GM23338 (cell line): Measurements from ENCODE around the gene GRAMD1A. TPM values are rescaled to one million over a fixed set of nuclear protein-coding genes. Genes with fewer than 3 reads are reported as not detected.

Source experiments
- ATAC-seq: fragments of 200-7000 bp; cut with Tn5 transposase; 3 replicates; pipeline ENCODE4 v1.9.1; 2020
- DNase-seq: peaks from one replicate; pipeline ENCODE4 v3.0.0-alpha.2; 2015; ENCODE audit warnings: low spot score
- H2AFZ ChIP-seq: fragments of 200-600 bp; sonication (generic); 2 replicates; pipeline ENCODE4 v1.8.0; 2016; ENCODE audit warnings: antibody characterized with exemption, mild to moderate bottlenecking, moderate library complexity
- H3F3A ChIP-seq: fragments of 200-600 bp; sonication (generic); replicated peaks from 2 replicates; pipeline ENCODE4 v1.8.0; 2017; ENCODE audit warnings: antibody characterized with exemption, mixed run types, low read depth
- H3K27ac ChIP-seq: fragments of 200-600 bp; sonication (generic); 2 replicates; pipeline ENCODE4 v1.6.1; 2016; ENCODE audit warnings: low read depth
- H3K27me3 ChIP-seq: fragments of 200-600 bp; sonication (generic); 2 replicates; pipeline ENCODE4 v1.8.0; 2016; ENCODE audit warnings: mild to moderate bottlenecking, mixed run types, moderate library complexity; ENCODE audit not compliant: insufficient read depth
- H3K36me3 ChIP-seq: fragments of 200-600 bp; sonication (generic); 2 replicates; pipeline ENCODE4 v1.8.0; 2016; ENCODE audit warnings: mild to moderate bottlenecking; ENCODE audit not compliant: insufficient read depth
- H3K4me1 ChIP-seq: fragments of 200-600 bp; sonication (generic); 2 replicates; pipeline ENCODE4 v1.8.0; 2016; ENCODE audit warnings: mild to moderate bottlenecking, moderate library complexity; ENCODE audit not compliant: insufficient read depth
- H3K4me2 ChIP-seq: fragments of 200-600 bp; sonication (generic); 2 replicates; pipeline ENCODE4 v1.7.1; 2017; ENCODE audit warnings: mixed run types
- H3K4me3 ChIP-seq: fragments of 200-600 bp; sonication (generic); 2 replicates; pipeline ENCODE4 v1.6.1; 2016; ENCODE audit warnings: mixed run types
- H3K79me2 ChIP-seq: fragments of 200-600 bp; sonication (generic); replicated peaks from 2 replicates; pipeline ENCODE4 v1.8.0; 2017; ENCODE audit warnings: mild to moderate bottlenecking; ENCODE audit not compliant: insufficient read depth
- H3K9me2 ChIP-seq: fragments of 200-600 bp; sonication (generic); 2 replicates; pipeline ENCODE4 v1.8.0; 2017; ENCODE audit not compliant: insufficient read depth
- H4K20me1 ChIP-seq: fragments of 200-600 bp; sonication (generic); replicated peaks from 2 replicates; pipeline ENCODE4 v1.8.0; 2017; ENCODE audit warnings: mild to moderate bottlenecking; ENCODE audit not compliant: insufficient read depth
- H3K27ac Mint-ChIP-seq: 2 replicates; pipeline ENCODE4 v1.8.0; 2020; ENCODE audit warnings: inconsistent platforms, mild to moderate bottlenecking, moderate library complexity, mixed read lengths
- H3K27me3 Mint-ChIP-seq: 3 replicates; pipeline ENCODE4 v1.8.0; 2022; ENCODE audit warnings: low read depth, mild to moderate bottlenecking, moderate library complexity, mixed read lengths, inconsistent platforms; ENCODE audit not compliant: insufficient read depth, poor library complexity
- H3K36me3 Mint-ChIP-seq: 3 replicates; pipeline ENCODE4 v1.8.0; 2021; ENCODE audit warnings: low read depth, mild to moderate bottlenecking, inconsistent platforms, moderate library complexity, mixed read lengths
- H3K4me1 Mint-ChIP-seq: 3 replicates; pipeline ENCODE4 v1.8.0; 2020; ENCODE audit warnings: mild to moderate bottlenecking, inconsistent platforms, mixed read lengths
- H3K4me3 Mint-ChIP-seq: 3 replicates; pipeline ENCODE4 v1.8.0; 2021; ENCODE audit warnings: moderate library complexity, mild to moderate bottlenecking, inconsistent platforms, mixed read lengths
- H3K9me3 Mint-ChIP-seq: 3 replicates; pipeline ENCODE4 v1.8.0; 2020; ENCODE audit warnings: moderate library complexity, mild to moderate bottlenecking, inconsistent platforms, mixed read lengths
- CREB1 ChIP-seq: fragments of 250-450 bp; sonication (Bioruptor Pico); IDR thresholded peaks from 2 replicates; pipeline ENCODE4 v1.5.0; 2020; ENCODE audit warnings: low read depth, mild to moderate bottlenecking, moderate library complexity
- EZH2 ChIP-seq: fragments of 200-600 bp; sonication (generic); IDR thresholded peaks from one replicate; pipeline ENCODE4 v1.8.0; 2017; ENCODE audit warnings: antibody characterized with exemption, mild to moderate bottlenecking, low read depth; ENCODE audit not compliant: unreplicated experiment
- EZH2phosphoT487 ChIP-seq: fragments of 200-600 bp; sonication (generic); IDR thresholded peaks from one replicate; pipeline ENCODE4 v1.8.1; 2018; ENCODE audit warnings: antibody characterized with exemption; ENCODE audit not compliant: unreplicated experiment
- JUNB ChIP-seq: IDR thresholded peaks from one replicate; pipeline ENCODE4 v1.6.1; 2016; ENCODE audit warnings: antibody characterized with exemption; ENCODE audit not compliant: unreplicated experiment
- NANOG ChIP-seq: IDR thresholded peaks from 2 replicates; pipeline ENCODE4 v1.6.1; 2016; ENCODE audit warnings: antibody characterized with exemption, borderline replicate concordance
- POLR2AphosphoS5 ChIP-seq: IDR thresholded peaks from 2 replicates; pipeline ENCODE4 v1.6.1; 2016; ENCODE audit warnings: antibody characterized with exemption, low read depth
- STAT1 ChIP-seq: IDR thresholded peaks from one replicate; pipeline ENCODE4 v1.6.1; 2016; ENCODE audit warnings: antibody characterized with exemption; ENCODE audit not compliant: unreplicated experiment
- ZNF114 ChIP-seq: fragments of 250-450 bp; sonication (Bioruptor Pico); IDR thresholded peaks from 2 replicates; pipeline ENCODE4 v1.5.0; 2020; ENCODE audit warnings: mild to moderate bottlenecking, moderate library complexity
- ZNF331 ChIP-seq: fragments of 250-450 bp; sonication (Bioruptor Pico); IDR thresholded peaks from 2 replicates; pipeline ENCODE4 v1.5.0; 2020; ENCODE audit warnings: low read depth, mild to moderate bottlenecking, moderate library complexity
- polyA plus RNA-seq: library from polyadenylated mRNA; unstranded; fragments of >200 nt; fragmentation: Nextera tagmentation; extraction: Ambion mirVana; gene quantifications from 2 replicates; pipeline ENCODE4 v1.2.1, GENCODE V29; 2016
- total RNA-seq: library from RNA; depleted of rRNA; stranded (reverse); fragments of >200 nt; shearing (Covaris generic); gene quantifications from 2 replicates; pipeline ENCODE4 v1.2.3, GENCODE V29; 2014
- TF ChIP-seq, protein P1 (sequence below), 2 experiments: fragments of 200-600 bp in 1 of 2; sonication (generic) in 1 of 2; conservative IDR thresholded peaks; 2 replicates each; pipeline versions ENCODE4 v1.5.1 to v1.6.1; 2016 to 2017; ENCODE audit warnings: antibody characterized with exemption in 2 of 2, low read depth in 2 of 2, mild to moderate bottlenecking in 2 of 2, moderate library complexity in 1 of 2
- TF ChIP-seq, protein P2 (sequence below): fragments of 250-450 bp; sonication (Bioruptor Pico); IDR thresholded peaks from 2 replicates; pipeline ENCODE4 v1.5.0; 2020; ENCODE audit warnings: mild to moderate bottlenecking, moderate library complexity
- TF ChIP-seq, protein P3 (sequence below): IDR thresholded peaks from 2 replicates; pipeline ENCODE4 v1.6.1; 2016; ENCODE audit warnings: antibody characterized with exemption
- TF ChIP-seq, protein P4 (sequence below): IDR thresholded peaks from one replicate; pipeline ENCODE4 v1.6.1; 2018; ENCODE audit warnings: antibody characterized with exemption; ENCODE audit not compliant: unreplicated experiment

The GRAMD1A gene
- total and polyA plus RNA-seq, 2 experiments from 2014 or later, result 122 to 174 TPM

DNA sequence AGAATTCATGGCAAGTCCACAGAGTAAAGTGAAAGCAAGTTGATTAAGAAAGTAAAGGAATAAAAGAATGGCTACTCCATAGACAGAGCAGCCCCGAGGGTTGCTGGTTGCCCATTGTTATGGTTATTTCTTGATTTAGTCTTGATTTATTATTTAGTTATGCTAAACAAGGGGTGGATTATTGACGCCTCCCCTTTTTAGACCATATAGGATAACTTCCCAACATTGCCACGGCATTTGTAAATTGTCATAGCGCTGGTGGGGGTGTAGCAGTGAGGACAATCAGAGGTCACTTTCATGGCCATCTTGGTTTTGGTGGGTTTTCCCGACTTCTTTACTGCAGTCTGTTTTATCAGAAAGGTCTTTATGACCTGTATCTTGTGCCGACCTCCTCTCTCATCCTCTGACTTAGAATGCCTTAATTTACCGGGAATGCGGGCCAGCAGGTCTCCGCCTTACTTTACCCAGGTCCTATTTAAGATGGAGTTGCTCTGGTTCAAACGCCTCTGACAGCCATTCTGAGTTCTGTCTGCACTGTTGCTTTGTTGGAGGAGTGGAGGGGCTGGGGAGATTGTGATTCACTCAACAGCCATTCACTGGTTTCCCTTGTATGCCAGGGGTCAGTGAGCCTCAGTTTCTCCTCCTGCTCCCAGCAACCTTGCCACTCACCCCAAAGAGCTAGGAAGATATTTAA is 69.0 kb downstream of the GRAMD1A start:
- Mint-ChIP-seq H3K27ac (peak overlapping the region; percentile 99), H3K27me3 (peaks cover 24% of the 10 kb centered on the region)

More for the DNA sequence above, 69.0 kb downstream of the GRAMD1A start:
- H3K9me2 ChIP-seq, result 0 out of 2 replicates have a peak, but pooled peaks cover 4% of the 10 kb centered on the region
- no peaks in the 10 kb centered on the region for H4K20me1 ChIP-seq
- no peak for DNase-seq
- peaks cover 18% of the 10 kb centered on the region; the same call in 1 of the 2 replicates for H3F3A ChIP-seq
- 0 out of 3 replicates have a peak, but pooled peaks cover 5% of the 10 kb centered on the region for H3K9me3 Mint-ChIP-seq
- peak overlapping the region; percentile 56 for H3K4me3 Mint-ChIP-seq
- peaks cover 20% of the 10 kb centered on the region for H3K4me1 ChIP-seq
- H3K4me1 Mint-ChIP-seq, result peaks cover 29% of the 10 kb centered on the region
- peak overlapping the region; percentile 35 for H3K4me2 ChIP-seq
- TF ChIP-seq CREB1 (CRISPR knock-in tag), result no peak
- TF ChIP-seq, protein P1, sequence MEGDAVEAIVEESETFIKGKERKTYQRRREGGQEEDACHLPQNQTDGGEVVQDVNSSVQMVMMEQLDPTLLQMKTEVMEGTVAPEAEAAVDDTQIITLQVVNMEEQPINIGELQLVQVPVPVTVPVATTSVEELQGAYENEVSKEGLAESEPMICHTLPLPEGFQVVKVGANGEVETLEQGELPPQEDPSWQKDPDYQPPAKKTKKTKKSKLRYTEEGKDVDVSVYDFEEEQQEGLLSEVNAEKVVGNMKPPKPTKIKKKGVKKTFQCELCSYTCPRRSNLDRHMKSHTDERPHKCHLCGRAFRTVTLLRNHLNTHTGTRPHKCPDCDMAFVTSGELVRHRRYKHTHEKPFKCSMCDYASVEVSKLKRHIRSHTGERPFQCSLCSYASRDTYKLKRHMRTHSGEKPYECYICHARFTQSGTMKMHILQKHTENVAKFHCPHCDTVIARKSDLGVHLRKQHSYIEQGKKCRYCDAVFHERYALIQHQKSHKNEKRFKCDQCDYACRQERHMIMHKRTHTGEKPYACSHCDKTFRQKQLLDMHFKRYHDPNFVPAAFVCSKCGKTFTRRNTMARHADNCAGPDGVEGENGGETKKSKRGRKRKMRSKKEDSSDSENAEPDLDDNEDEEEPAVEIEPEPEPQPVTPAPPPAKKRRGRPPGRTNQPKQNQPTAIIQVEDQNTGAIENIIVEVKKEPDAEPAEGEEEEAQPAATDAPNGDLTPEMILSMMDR (conservative IDR thresholded peaks at IDR 0.05; ENCODE audit: low read depth in 2 of 2), result no peak
- TF ChIP-seq, protein P2, sequence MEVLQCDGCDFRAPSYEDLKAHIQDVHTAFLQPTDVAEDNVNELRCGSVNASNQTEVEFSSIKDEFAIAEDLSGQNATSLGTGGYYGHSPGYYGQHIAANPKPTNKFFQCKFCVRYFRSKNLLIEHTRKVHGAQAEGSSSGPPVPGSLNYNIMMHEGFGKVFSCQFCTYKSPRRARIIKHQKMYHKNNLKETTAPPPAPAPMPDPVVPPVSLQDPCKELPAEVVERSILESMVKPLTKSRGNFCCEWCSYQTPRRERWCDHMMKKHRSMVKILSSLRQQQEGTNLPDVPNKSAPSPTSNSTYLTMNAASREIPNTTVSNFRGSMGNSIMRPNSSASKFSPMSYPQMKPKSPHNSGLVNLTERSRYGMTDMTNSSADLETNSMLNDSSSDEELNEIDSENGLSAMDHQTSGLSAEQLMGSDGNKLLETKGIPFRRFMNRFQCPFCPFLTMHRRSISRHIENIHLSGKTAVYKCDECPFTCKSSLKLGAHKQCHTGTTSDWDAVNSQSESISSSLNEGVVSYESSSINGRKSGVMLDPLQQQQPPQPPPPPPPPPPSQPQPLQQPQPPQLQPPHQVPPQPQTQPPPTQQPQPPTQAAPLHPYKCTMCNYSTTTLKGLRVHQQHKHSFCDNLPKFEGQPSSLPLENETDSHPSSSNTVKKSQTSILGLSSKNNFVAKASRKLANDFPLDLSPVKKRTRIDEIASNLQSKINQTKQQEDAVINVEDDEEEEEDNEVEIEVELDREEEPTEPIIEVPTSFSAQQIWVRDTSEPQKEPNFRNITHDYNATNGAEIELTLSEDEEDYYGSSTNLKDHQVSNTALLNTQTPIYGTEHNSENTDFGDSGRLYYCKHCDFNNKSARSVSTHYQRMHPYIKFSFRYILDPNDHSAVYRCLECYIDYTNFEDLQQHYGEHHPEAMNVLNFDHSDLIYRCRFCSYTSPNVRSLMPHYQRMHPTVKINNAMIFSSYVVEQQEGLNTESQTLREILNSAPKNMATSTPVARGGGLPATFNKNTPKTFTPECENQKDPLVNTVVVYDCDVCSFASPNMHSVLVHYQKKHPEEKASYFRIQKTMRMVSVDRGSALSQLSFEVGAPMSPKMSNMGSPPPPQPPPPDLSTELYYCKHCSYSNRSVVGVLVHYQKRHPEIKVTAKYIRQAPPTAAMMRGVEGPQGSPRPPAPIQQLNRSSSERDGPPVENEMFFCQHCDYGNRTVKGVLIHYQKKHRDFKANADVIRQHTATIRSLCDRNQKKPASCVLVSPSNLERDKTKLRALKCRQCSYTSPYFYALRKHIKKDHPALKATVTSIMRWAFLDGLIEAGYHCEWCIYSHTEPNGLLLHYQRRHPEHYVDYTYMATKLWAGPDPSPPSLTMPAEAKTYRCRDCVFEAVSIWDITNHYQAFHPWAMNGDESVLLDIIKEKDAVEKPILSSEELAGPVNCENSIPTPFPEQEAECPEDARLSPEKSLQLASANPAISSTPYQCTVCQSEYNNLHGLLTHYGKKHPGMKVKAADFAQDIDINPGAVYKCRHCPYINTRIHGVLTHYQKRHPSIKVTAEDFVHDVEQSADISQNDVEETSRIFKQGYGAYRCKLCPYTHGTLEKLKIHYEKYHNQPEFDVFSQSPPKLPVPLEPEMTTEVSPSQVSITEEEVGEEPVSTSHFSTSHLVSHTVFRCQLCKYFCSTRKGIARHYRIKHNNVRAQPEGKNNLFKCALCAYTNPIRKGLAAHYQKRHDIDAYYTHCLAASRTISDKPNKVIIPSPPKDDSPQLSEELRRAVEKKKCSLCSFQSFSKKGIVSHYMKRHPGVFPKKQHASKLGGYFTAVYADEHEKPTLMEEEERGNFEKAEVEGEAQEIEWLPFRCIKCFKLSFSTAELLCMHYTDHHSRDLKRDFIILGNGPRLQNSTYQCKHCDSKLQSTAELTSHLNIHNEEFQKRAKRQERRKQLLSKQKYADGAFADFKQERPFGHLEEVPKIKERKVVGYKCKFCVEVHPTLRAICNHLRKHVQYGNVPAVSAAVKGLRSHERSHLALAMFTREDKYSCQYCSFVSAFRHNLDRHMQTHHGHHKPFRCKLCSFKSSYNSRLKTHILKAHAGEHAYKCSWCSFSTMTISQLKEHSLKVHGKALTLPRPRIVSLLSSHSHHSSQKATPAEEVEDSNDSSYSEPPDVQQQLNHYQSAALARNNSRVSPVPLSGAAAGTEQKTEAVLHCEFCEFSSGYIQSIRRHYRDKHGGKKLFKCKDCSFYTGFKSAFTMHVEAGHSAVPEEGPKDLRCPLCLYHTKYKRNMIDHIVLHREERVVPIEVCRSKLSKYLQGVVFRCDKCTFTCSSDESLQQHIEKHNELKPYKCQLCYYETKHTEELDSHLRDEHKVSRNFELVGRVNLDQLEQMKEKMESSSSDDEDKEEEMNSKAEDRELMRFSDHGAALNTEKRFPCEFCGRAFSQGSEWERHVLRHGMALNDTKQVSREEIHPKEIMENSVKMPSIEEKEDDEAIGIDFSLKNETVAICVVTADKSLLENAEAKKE (CRISPR knock-in tag), result no peak
- TF ChIP-seq NANOG, result no peak
- TF ChIP-seq EZH2, result no peak
- no peak for TF ChIP-seq EZH2phosphoT487
- TF ChIP-seq, protein P3, sequence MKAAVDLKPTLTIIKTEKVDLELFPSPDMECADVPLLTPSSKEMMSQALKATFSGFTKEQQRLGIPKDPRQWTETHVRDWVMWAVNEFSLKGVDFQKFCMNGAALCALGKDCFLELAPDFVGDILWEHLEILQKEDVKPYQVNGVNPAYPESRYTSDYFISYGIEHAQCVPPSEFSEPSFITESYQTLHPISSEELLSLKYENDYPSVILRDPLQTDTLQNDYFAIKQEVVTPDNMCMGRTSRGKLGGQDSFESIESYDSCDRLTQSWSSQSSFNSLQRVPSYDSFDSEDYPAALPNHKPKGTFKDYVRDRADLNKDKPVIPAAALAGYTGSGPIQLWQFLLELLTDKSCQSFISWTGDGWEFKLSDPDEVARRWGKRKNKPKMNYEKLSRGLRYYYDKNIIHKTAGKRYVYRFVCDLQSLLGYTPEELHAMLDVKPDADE, result no peak
- TF ChIP-seq ZNF114 (CRISPR knock-in tag), result no peak
- TF ChIP-seq ZNF331 (CRISPR knock-in tag), result no peak
- TF ChIP-seq STAT1, result no peak
- TF ChIP-seq POLR2AphosphoS5, result no peak
- TF ChIP-seq, protein P4, sequence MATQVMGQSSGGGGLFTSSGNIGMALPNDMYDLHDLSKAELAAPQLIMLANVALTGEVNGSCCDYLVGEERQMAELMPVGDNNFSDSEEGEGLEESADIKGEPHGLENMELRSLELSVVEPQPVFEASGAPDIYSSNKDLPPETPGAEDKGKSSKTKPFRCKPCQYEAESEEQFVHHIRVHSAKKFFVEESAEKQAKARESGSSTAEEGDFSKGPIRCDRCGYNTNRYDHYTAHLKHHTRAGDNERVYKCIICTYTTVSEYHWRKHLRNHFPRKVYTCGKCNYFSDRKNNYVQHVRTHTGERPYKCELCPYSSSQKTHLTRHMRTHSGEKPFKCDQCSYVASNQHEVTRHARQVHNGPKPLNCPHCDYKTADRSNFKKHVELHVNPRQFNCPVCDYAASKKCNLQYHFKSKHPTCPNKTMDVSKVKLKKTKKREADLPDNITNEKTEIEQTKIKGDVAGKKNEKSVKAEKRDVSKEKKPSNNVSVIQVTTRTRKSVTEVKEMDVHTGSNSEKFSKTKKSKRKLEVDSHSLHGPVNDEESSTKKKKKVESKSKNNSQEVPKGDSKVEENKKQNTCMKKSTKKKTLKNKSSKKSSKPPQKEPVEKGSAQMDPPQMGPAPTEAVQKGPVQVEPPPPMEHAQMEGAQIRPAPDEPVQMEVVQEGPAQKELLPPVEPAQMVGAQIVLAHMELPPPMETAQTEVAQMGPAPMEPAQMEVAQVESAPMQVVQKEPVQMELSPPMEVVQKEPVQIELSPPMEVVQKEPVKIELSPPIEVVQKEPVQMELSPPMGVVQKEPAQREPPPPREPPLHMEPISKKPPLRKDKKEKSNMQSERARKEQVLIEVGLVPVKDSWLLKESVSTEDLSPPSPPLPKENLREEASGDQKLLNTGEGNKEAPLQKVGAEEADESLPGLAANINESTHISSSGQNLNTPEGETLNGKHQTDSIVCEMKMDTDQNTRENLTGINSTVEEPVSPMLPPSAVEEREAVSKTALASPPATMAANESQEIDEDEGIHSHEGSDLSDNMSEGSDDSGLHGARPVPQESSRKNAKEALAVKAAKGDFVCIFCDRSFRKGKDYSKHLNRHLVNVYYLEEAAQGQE, result no peak
- no peak for TF ChIP-seq JUNB
- no peak overlapping the region for H2AFZ ChIP-seq
- peak overlapping the region; percentile 8; the same call in 1 of the 2 replicates for H3K4me3 ChIP-seq
- peak overlapping the region; percentile 96 for H3K27ac ChIP-seq
- ATAC-seq, result peak; percentile 2; the same call in 2 of the 3 replicates
- H3K27me3 ChIP-seq, result no peaks in the 10 kb centered on the region
- H3K36me3 ChIP-seq, result no peaks in the 10 kb centered on the region
- no peaks in the 10 kb centered on the region; the same call in 2 of the 3 replicates for H3K36me3 Mint-ChIP-seq
- H3K79me2 ChIP-seq, result no peaks in the 10 kb centered on the region
